Spleen (tissue), 7 donors: ENCODE results near the gene MAPK1.
A peak's percentile ranks its signal among the peaks of the same experiment; 100 is the strongest.

Experiments
- CTCF ChIP-seq, 11 experiments: fragments of 200-600 bp in 7 of 11; fragments of 450-650 bp in 4 of 11; sonication (generic) in 4 of 11; IDR thresholded peaks in 8 of 11; conservative IDR thresholded peaks in 3 of 11; 1 replicate in 7 of 11; 2 replicates in 4 of 11; pipeline versions ENCODE4 v1.4.0 to v1.8.0; 2016 to 2021; ENCODE audit warnings: antibody characterized with exemption in 11 of 11, inconsistent platforms in 4 of 11, mild to moderate bottlenecking in 1 of 11
- POLR2A ChIP-seq, 3 donors: fragments of 450-650 bp; IDR thresholded peaks; one replicate each; pipeline ENCODE4 v1.5.1; 2017; ENCODE audit warnings: antibody characterized with exemption in 3 of 3, mild to moderate bottlenecking in 1 of 3
- POLR2AphosphoS5 ChIP-seq, 3 donors: sonication (generic); formaldehyde crosslinking; IDR thresholded peaks; one replicate each; pipeline ENCODE4 v1.5.1; 2017; ENCODE audit warnings: antibody characterized with exemption in 3 of 3
- donor health status: DM: no; HTN: no; CAD: no; lungs with moderate emphysema.
- donor health status: DM: no; HTN: no; CAD: no.
- donor health status: DM: no; HTN: no; CAD: no.

- TF ChIP-seq CTCF (IDR thresholded peaks at IDR 0.05 in 8 of 11, conservative IDR thresholded peaks at IDR 0.05 in 3 of 11) (no peak), POLR2AphosphoS5 (IDR thresholded peaks at IDR 0.05) (peak in 1 of 3 donors; percentile 31), POLR2A (IDR thresholded peaks at IDR 0.05) (no peak)
These were observed 126.4 kb downstream of the MAPK1 start for GRCh38 chr22:21741059-21741458.
